HG03521 (cell line): ENCODE data around the gene PIGZ.

Source experiments
- ATAC-seq: cut with Tn5 transposase; IDR thresholded peaks from one replicate; pipeline ENCODE4 v1.9.1; 2021; ENCODE audit warnings: mild to moderate bottlenecking, moderate library complexity; ENCODE audit not compliant: unreplicated experiment

The PIGZ gene

DNA sequence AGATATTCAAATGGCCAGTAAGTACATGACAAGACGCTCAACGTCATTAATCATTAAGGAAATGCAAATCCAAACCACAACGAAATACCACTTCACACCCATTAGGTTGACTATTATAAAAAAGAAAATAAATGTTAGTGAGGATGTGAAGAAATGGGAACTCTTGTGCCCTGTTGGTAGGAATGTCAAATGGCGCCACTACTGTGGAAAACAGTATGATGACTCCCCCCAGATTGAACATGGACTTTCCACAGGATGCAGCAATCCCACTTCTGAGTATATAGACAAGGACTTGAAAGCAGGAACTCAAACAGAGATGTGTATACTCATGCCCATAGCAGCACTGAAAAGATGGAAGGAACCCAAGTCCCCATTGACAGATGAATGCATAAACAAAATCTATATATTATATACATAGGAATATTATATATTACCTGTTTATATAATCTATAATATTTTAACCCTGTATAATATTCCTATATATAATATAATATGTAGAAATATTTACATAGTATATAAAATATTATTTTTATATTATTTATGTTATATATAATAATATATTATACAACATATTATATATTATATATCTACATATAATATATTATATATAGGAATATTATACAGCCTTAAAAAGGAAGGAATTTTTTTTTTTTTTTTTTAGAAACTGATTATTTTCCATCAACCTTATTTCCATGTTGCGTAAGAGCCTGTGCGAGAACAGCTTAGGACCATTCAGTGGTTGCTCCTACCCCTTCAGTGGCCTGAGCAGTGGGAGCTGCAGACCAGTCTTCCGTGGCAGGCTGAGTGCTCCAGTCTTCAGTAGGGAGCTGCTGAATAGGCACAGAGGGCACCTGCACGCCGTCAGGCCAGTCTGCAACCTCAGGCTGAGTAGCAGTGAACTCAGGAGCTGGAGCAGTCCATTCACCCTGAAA lies 17.6 kb upstream of the PIGZ start:
- no peak for ATAC-seq

DNA sequence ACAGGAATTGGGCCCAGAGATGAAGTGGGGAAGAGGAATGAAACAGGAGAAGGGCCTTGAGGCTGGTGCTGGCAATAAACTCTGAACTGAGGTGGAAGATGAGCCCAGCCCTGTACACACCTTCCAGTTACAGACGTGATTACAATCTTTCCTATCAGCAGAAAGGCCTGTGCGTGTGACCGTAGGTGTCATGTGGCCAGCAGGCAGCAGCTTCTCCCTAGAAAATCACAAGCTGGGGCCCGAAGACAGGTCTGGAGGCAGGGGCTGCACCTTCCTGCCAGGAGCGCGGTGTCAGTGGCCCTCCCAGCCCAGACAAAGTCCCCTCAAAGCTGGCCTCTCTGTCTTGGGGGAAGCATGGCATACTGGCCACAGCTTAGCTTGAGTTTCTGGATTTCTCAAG lies 16.7 kb upstream of the PIGZ start:
- no peak for ATAC-seq

DNA sequence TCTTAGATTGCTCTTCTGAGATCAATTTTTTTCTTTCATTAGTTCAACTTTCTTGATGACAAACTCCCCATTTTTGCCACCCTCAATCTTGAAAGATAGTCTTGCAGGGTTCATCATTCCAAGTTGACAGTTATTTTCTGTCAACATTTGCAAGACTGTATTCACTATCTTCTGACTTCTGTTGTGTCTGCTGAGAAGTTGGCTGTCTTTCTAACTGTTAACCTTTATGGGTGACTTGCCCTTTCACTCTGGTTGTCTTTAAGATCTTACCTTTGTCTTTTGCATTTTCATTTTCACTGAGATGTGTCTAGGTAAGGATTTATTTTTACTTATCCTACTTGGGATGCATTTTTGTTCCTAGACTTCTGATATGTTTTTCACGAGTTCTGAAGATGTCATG lies 14.6 kb upstream of the PIGZ start:
- ATAC-seq = no peak

- ATAC-seq = no peak
Measured at GRCh38 chr3:196981657-196982056, 13.0 kb upstream of the PIGZ start.

DNA sequence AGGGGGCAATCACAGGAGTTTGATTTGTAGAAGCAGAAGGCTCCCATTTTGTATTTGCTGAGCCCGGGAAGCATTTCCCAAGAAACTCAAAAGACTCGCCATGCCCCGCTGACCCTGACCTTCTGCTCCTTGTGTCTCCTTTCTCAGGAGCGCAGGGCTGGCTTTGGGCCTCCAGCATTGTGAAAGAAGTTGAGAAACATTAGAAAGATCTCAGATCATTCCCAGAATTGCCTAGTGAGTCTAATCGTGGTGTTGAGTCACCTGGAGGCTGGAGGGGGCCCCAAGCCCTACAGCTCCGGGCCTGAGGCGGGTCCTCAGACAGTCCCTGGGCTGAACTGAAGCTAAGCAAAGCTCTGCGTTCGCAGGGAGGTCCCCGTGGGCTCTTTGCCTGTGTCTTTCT lies 10.9 kb upstream of the PIGZ start:
- ATAC-seq = no peak

DNA sequence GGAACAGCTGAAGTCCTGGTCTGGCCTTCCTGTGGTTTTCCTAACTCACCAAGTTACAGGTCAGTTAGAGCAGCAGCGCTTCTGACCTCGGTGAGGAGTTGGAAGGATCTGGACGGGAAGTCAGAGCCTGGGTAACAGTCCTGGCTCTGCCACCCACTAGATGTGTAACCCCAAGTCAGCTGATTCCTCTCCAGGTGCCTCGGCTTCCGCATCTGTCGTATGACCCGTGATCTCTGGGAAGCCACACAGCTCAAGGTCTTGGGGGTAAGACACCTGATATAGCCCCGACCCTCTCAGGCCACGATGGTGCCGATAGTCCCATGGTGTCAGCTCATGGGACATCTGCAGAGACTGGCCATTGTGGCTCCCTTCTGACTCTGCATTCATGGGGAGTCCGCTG lies 8.3 kb upstream of the PIGZ start:
- no peak for ATAC-seq

- no peak for ATAC-seq
Measured at GRCh38 chr3:196975349-196975748, 6.7 kb upstream of the PIGZ start.

DNA sequence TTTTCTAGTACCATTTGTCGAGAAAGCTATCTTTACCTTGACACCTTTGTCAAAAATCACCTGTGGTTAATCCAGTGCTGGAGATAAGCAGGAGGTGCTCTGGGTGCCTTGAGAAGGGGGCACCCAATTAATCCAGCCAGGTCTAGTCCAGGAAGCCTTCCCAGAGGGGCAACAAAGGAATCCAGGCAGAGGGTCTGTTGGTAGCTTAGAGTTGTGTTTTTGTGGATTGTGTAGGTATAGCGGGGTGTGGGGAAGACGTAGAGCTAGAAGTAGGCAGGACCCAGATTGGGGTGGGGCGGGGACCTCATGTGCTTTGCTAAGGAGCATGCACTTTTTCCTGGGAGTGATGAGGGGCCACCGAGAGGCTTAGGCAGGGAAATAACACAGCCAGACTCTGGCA lies 6.0 kb upstream of the PIGZ start:
- ATAC-seq = no peak

DNA sequence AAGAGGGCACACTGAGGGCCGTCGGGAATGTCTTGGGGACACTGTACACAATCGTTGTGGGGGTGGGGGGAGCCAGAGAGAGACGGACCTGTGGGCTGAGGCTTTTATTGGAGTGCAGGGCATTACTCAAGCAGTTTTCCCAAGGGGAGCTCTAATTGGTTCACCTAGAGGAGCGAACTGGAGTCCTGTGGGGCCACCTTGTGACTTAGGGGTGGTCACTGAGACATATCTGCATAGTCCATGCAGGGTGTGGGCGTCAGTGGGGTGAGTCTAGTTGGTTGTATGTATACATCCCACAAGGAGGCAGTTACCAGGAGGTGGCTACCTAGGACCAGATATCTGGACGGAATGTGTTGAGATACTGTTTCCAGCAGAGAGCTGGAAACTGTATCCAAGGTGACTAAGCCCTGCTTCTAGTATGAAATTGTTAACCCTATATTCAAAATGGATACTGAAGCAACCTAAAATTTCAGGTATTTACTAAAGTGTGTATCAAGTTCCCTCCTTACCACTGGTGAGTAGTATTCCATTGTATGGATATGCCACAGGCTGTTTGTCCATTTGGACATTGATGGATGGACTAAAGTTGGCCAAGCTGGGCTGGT lies 2.6 kb upstream of the PIGZ start:
- ATAC-seq = no peak

DNA sequence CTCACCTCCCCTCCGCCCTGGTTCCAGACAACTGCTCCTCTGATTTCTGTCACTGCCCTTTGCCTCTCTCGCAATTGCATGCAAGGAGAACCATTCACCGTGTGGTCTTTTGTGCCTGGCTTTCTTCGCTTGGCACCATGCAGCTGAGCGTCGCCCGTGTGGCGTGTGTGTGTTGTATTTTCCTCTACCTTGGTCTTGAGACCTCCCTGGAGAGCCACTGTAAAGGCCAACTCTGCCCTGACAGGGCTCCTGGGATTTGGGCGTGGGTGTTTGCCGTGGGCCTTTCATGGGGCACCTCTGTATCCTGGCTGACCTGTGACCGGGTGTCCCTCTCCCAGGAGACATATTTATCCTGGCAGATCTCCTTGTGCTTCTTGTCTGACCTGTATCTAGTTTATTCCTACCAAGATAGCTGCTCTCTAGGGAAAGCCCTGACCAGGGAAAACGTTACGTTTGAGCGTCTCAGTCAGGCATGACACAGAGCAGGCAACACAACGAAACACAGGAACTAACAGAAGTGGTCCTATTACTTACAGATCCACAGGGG lies 2.0 kb upstream of the PIGZ start:
- ATAC-seq = no peak

GRCh38 chr3:196969660-196970546 lies 1.3 kb upstream of the PIGZ start:
- peak; percentile 55 for ATAC-seq

GRCh38 chr3:196969134-196969659 lies 564 bp upstream of the PIGZ start:
- ATAC-seq = peak; percentile 33

GRCh38 chr3:196967412-196968232 lies 1.0 kb downstream of the PIGZ start:
- no peak for ATAC-seq

GRCh38 chr3:196966526-196967401 lies 1.9 kb downstream of the PIGZ start:
- ATAC-seq = no peak

GRCh38 chr3:196965804-196966173 lies 2.8 kb downstream of the PIGZ start:
- ATAC-seq = no peak

- no peak for ATAC-seq
Measured at GRCh38 chr3:196965112-196965803, 3.4 kb downstream of the PIGZ start.

GRCh38 chr3:196963631-196963953 lies 5.0 kb downstream of the PIGZ start:
- ATAC-seq = no peak

- no peak for ATAC-seq
Measured at GRCh38 chr3:196962930-196963630, 5.6 kb downstream of the PIGZ start.
